UCSD-AML1 (cell line): ENCODE data around the gene PTPN9.
"Not testable (repeated sequence)": the region's sequence is repeated elsewhere in the genome, so short reads cannot be mapped to it uniquely, and the experiment has no call there.

Experiments used
- DNase-seq: peaks from one replicate; lab custom pipeline; 2025; ENCODE audit not compliant: unreplicated experiment; lab: John Stamatoyannopoulos, UW

The PTPN9 gene

GRCh38 chr15:75454471-75455378, 124.4 kb downstream of the PTPN9 start:
- DNase-seq, result peak; percentile 66

DNA sequence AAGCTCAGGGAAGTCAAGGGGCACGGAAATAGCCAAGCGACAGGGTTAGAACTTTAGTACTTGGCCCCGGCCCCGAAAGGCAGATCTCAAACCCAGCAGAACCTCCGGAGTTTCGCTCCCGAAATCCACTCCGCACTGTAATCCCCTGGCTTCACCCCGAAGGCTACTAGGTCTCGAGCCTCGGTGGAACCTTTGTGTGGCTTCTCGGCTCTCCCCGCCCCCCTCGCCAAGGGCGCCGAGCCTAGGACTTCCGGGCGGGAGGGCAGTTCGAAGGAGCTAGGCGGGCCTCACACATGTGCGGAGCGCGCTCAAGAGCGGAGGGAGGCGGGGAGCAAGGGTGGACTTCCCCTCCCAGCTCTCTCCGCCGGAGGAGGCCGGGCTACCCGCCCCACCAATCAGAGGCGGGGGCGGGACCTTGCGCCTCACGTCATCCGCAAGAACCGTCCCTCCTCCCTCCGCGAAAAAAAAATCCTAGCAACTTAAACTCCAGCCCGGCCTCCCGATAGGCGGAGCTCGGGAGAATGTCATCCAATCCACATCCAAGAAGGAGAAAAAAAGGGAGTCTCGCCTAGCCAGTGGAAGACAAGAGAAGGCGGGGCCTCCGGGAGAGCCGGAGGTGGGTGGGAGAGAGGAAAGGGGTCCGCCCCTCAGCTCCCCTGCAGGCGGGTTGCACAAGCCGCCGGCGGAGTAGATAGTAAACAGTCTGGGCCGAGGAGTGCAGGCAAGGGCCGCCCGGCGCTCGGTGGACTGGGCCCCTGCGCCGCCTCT, 125.2 kb downstream of the PTPN9 start:
- DNase-seq, result peak; percentile 99

- peak; percentile 67 for DNase-seq
These were observed 126.0 kb downstream of the PTPN9 start for GRCh38 chr15:75452865-75453702.

GRCh38 chr15:75452364-75452864, 126.7 kb downstream of the PTPN9 start:
- peak; percentile 81 for DNase-seq

DNA sequence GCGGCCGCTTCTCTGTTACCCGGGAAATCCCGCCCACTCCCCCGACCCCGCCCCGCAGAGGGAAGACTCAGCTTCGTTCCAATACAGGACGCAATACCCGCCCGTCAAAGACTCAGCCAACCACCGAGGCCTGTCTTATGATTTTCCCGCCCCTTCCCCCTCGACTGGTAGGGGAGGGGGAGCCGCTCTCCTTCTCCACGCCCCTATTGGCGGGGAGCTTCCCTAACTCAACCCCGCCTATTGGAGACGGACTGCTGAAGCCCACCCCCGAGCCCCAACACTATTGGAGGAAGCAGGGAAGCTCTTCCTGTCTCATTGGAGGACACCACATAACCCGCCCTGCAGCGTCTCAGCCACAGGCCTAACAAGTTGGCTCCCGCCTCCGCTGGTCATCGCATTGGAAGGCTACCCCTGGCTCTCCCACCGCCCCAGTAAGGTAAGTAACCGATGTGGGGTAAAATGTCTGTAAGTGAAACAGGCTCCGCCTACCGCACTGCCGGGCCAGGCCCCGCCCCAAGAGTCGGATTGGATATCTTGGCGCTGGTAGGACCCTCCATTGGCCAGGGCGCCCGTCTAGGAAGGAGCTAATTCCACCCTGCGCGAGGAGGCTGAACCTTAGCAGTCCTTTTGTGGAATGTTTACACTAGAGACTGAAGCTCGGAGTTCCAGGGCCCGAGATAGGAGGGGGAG, 127.3 kb downstream of the PTPN9 start, which contains the start of gene SIN3A:
SIN3A (minus strand) TSS at position 17 of the 690 bp plus-strand sequence. CDS start 21,315 bp downstream, outside the sequence.
- peak; percentile 99 for DNase-seq

GRCh38 chr15:75451202-75451673, 127.9 kb downstream of the PTPN9 start:
- DNase-seq, result no peak

- peak; percentile 98 for DNase-seq
These were observed 128.6 kb downstream of the PTPN9 start for GRCh38 chr15:75450307-75451201.

GRCh38 chr15:75449585-75450306, 129.4 kb downstream of the PTPN9 start:
- DNase-seq, result no peak

GRCh38 chr15:75448171-75448570, 130.9 kb downstream of the PTPN9 start:
- DNase-seq, result not testable (repeated sequence)

DNA sequence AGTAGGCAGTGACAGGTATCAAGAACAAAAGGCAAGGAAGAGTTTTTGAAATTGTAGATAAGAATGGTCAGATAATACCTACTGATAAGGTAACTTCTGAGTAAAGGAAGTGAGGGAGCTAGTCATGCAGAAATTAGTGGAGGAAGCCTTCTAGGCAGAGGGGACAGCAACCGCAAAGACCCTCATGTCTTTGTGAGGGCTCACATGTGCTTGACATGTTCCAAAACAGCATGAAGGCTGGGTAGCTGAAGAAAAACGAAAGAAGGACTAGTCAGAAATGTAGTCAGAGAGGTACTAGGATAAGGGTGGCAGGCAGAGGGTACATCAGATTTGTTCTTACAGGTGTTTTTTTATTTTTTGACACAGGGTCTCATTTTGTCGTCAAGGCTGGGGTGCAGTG, 133.0 kb downstream of the PTPN9 start:
- no peak for DNase-seq

GRCh38 chr15:75445324-75445723, 133.8 kb downstream of the PTPN9 start:
- not testable (repeated sequence) for DNase-seq

DNA sequence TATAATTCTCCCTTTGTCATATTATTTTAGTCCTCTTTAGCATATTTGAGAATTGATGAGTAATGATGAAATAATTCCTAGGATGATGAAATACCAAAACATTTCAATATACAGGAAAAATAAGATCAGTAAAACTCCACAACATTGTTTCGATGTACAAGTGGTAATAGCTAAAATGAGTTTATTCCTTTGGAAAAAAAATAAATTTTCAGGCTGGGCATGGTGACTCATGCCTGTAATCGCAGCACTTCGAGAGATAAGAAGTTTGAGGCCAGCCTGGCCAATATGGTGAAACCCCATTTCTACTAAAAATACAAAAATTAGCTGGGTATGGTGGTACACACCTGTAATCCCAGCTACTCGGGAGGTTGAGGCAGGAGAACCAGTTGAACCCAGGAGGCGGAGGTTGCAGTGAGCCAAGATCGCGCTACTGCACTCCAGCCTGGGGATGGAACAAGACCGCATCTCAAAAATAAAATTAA, 135.1 kb downstream of the PTPN9 start:
- not testable (repeated sequence) for DNase-seq

DNA sequence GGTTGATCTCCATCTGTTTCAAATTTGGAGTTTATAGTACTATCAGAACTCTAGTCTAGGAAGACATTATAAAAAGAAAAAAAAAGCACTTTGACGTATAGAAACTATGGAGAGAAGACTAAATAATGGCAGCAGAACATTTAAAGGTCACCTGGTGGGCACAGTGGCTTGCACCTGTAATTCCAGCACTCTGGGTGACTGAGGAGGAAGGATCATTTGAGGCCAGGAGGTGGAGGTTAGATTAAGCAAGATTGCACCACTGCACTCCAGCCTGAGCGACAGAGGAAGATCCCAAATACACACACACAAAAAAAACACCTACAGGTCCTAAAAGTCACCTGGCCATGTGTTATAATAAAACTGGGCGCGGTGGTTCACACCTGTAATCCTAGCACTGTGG, 141.4 kb downstream of the PTPN9 start:
- DNase-seq, result no peak

- no peak for DNase-seq
These were observed 142.2 kb downstream of the PTPN9 start for GRCh38 chr15:75436881-75437280.

DNA sequence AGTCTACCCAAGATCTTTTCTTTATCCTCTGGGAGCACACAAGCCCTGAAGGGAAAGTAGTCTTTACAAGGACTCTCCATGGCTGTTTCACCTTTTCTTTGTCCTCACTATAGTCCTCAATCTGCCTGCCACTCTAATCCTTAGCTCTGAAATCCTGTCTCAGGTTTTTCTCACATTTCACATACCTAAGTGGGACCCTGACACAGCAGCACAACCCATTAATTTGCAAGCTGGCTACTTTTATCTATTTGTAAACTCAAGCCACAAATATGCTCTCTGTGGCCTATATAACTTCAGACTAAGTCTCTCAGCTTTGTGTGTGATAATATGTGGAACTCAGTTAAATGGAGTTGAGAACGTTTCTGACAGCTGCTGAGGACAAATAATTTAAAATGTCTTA, 147.4 kb downstream of the PTPN9 start:
- no peak for DNase-seq

GRCh38 chr15:75431270-75431669, 147.8 kb downstream of the PTPN9 start:
- no peak for DNase-seq

- no peak for DNase-seq
These were observed 148.9 kb downstream of the PTPN9 start for GRCh38 chr15:75430259-75430658.

DNA sequence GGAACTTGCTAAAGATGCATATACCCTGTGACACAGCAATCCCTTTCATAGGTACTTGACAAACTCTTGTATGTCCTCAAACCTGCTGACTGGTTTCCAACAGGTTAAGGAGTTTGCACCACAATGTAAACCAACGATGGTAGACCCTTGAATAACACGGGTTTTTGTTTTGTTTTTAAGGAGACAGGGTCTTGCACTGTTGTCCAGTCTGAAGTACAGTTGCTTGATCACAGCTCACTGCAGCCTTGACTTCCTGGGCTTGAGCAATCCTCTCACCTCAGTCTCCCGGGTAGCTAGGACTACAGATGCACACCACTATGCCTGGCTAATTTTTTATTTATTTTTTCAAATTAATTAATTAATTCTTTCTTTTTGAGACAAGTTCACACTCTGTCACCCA, 151.0 kb downstream of the PTPN9 start:
- DNase-seq, result no peak
